Measurements from ENCODE around the gene MUL1.

Gene MUL1

DNA sequence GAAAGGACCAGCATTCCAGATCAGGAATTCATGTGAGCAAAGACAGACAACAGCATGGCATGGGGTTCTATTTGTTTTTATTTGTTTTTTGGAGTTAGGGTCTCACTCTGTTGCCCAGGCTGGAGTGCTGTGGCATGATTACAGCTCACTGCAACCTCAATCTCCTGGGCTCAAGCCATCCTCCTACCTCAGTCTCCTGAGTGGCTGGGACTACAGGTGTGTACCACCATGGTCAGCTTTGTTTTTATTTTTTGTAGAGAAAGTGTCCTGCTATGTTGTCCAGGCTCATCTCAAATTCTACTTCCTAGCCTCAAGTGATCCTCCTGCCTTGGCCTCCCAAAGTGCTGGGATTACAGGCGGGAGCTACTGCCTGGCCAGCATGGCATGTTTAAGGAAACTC, 12.3 kb downstream of the MUL1 start:
- Histone ChIP-seq H3K4me3 (ENCODE audit: low read length) (no peak overlapping the region), H3F3A (ENCODE audit: insufficient read depth, low read length) (no peaks in the 10 kb centered on the region), H3K9ac (ENCODE audit: low read length) (no peak overlapping the region), H3K4me2 (ENCODE audit: low read depth, low read length) (no peak overlapping the region), H4K20me1 (ENCODE audit: insufficient read depth, low read length) (no peaks in the 10 kb centered on the region), H2AFZ (ENCODE audit: low read length) (no peak overlapping the region), H3K9me3 (replicated peaks; ENCODE audit: insufficient read depth, low read length) (no peaks in the 10 kb centered on the region), H3K27ac (ENCODE audit: low read length) (no peak overlapping the region), H3K27me3 (replicated peaks; ENCODE audit: insufficient read depth, low read length) (peaks cover 31% of the 10 kb centered on the region), H3K4me1 (ENCODE audit: low read length) (no peaks in the 10 kb centered on the region), H3K79me2 (ENCODE audit: low read length) (no peaks in the 10 kb centered on the region), H3K9me2 (replicated peaks; ENCODE audit: insufficient read depth, low read length) (no peaks in the 10 kb centered on the region), H3K36me3 (replicated peaks; ENCODE audit: insufficient read depth, low read length) (0 out of 2 replicates have a peak, but pooled peaks cover 2% of the 10 kb centered on the region)
- no peak for DNase-seq
- TF ChIP-seq EZH2phosphoT487 (IDR thresholded peaks at IDR 0.05; ENCODE audit: low read length) (no peak), EZH2 (optimal IDR thresholded peaks at IDR 0.05; ENCODE audit: low read depth, low read length) (no peak)
- TF ChIP-seq, protein P1, sequence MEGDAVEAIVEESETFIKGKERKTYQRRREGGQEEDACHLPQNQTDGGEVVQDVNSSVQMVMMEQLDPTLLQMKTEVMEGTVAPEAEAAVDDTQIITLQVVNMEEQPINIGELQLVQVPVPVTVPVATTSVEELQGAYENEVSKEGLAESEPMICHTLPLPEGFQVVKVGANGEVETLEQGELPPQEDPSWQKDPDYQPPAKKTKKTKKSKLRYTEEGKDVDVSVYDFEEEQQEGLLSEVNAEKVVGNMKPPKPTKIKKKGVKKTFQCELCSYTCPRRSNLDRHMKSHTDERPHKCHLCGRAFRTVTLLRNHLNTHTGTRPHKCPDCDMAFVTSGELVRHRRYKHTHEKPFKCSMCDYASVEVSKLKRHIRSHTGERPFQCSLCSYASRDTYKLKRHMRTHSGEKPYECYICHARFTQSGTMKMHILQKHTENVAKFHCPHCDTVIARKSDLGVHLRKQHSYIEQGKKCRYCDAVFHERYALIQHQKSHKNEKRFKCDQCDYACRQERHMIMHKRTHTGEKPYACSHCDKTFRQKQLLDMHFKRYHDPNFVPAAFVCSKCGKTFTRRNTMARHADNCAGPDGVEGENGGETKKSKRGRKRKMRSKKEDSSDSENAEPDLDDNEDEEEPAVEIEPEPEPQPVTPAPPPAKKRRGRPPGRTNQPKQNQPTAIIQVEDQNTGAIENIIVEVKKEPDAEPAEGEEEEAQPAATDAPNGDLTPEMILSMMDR (IDR thresholded peaks at IDR 0.05; ENCODE audit: low read length), result no peak

DNA sequence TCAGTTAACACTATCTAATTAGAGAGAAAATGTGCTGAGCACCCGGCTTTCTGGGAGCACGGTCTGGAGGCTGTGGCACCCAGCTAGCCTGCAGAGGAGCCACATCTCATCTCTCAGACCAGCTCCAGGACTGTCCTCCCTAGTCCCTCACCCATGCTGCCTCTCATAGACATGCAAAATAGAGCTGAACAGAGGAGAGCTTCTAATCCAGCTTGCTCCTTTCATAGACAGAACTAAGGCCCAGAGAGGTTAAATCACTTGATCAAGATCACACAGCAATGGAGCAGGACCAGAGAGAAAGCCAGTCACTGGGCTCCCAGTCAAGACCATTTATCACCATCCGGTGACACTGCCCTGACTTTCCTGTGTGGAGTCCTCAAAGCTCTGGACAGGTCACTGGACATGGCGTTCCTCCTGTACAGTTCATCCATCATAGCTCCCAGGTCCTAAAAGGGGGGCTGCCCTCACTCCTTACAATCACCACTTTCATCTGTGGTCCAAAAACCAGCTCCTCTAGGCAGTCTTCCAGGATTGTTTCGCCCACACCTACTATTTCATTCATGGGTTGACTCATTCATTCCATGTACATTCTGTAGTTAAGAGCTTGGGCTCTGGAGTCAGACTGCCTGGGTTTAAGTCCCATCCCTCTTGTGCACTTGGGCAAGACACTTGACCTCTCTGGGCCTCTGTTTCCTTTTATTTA, 13.2 kb downstream of the MUL1 start:
- no peak overlapping the region for H2AFZ ChIP-seq (ENCODE audit: low read length)
- no peak overlapping the region for H3K4me2 ChIP-seq (ENCODE audit: low read depth, low read length)
- H3F3A ChIP-seq (ENCODE audit: insufficient read depth, low read length), result no peaks in the 10 kb centered on the region
- H4K20me1 ChIP-seq (ENCODE audit: insufficient read depth, low read length), result no peaks in the 10 kb centered on the region
- H3K4me3 ChIP-seq (ENCODE audit: low read length), result no peak overlapping the region
- H3K27me3 ChIP-seq (replicated peaks; ENCODE audit: insufficient read depth, low read length), result peaks cover 40% of the 10 kb centered on the region
- no peaks in the 10 kb centered on the region for H3K4me1 ChIP-seq (ENCODE audit: low read length)
- H3K27ac ChIP-seq (ENCODE audit: low read length), result no peak overlapping the region
- H3K9me2 ChIP-seq (replicated peaks; ENCODE audit: insufficient read depth, low read length), result no peaks in the 10 kb centered on the region
- no peak overlapping the region for H3K9ac ChIP-seq (ENCODE audit: low read length)
- TF ChIP-seq EZH2phosphoT487 (IDR thresholded peaks at IDR 0.05; ENCODE audit: low read length) (no peak), EZH2 (optimal IDR thresholded peaks at IDR 0.05; ENCODE audit: low read depth, low read length) (no peak)
- TF ChIP-seq, protein P1 (IDR thresholded peaks at IDR 0.05; ENCODE audit: low read length), result no peak
- DNase-seq, result no peak
- no peaks in the 10 kb centered on the region for H3K79me2 ChIP-seq (ENCODE audit: low read length)
- H3K9me3 ChIP-seq (replicated peaks; ENCODE audit: insufficient read depth, low read length), result no peaks in the 10 kb centered on the region
- H3K36me3 ChIP-seq (replicated peaks; ENCODE audit: insufficient read depth, low read length), result no peaks in the 10 kb centered on the region

DNA sequence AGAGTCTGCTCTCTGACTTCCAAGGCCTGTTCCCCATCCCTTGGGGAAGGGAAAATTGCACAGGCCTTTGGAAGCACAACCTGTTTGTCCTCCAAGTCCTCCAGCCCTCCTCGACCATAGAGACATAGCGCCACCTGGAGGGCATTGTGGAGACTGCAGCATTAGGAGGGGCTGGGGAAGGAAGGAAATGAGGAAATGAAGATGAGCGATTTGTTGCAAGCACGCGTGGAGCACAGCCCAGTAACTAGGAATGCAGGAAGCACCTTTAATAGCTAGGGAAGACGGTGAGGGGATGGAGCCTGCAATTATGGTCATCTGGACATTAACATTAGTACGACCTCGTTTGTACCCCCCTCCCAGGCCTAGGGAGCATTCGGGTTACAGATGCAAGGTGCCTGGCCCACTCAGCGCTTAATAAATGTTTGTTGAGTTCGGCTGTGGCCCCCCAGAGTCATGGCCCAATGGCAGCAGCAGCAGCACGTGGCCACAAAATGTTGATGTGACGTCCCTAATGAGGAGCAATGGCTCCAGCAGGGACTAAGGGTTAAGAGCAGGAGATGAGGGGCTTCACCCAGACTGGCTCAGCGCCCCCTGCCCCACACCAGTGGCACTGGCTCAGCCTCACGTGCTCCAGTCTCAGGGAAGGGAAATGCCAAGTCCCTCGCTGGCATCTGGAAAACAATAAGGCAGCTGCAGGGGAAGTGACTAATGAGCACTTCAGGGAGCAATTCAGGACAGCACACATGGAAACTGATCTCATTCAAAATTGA, 13.9 kb downstream of the MUL1 start:
- no peaks in the 10 kb centered on the region for H3F3A ChIP-seq (ENCODE audit: insufficient read depth, low read length)
- TF ChIP-seq EZH2 (optimal IDR thresholded peaks at IDR 0.05; ENCODE audit: low read depth, low read length) (no peak), EZH2phosphoT487 (IDR thresholded peaks at IDR 0.05; ENCODE audit: low read length) (no peak)
- TF ChIP-seq, protein P1 (IDR thresholded peaks at IDR 0.05; ENCODE audit: low read length), result peak; percentile 96
- no peak overlapping the region for H3K9ac ChIP-seq (ENCODE audit: low read length)
- no peaks in the 10 kb centered on the region for H3K4me1 ChIP-seq (ENCODE audit: low read length)
- H3K27me3 ChIP-seq (replicated peaks; ENCODE audit: insufficient read depth, low read length), result peaks cover 47% of the 10 kb centered on the region
- no peaks in the 10 kb centered on the region for H3K36me3 ChIP-seq (replicated peaks; ENCODE audit: insufficient read depth, low read length)
- no peaks in the 10 kb centered on the region for H3K79me2 ChIP-seq (ENCODE audit: low read length)
- peak overlapping the region; percentile 46; the same call in 1 of the 2 replicates for H3K4me2 ChIP-seq (ENCODE audit: low read depth, low read length)
- no peaks in the 10 kb centered on the region for H3K9me2 ChIP-seq (replicated peaks; ENCODE audit: insufficient read depth, low read length)
- H3K9me3 ChIP-seq (replicated peaks; ENCODE audit: insufficient read depth, low read length), result no peaks in the 10 kb centered on the region
- H4K20me1 ChIP-seq (ENCODE audit: insufficient read depth, low read length), result no peaks in the 10 kb centered on the region
- H2AFZ ChIP-seq (ENCODE audit: low read length), result peak overlapping the region; percentile 21; the same call in 1 of the 2 replicates
- H3K4me3 ChIP-seq (ENCODE audit: low read length), result peak overlapping the region; percentile 1; the same call in 1 of the 2 replicates
- peak; percentile 60 for DNase-seq
- no peak overlapping the region for H3K27ac ChIP-seq (ENCODE audit: low read length)
